ENCODE measurements around the gene CORO2B.

- TF ChIP-seq CTCF (IDR thresholded peaks at IDR 0.05) (no peak), POLR2A (IDR thresholded peaks at IDR 0.05) (no peak)
Measured at GRCh38 chr15:68653801-68654200, 75.0 kb downstream of the CORO2B start.

All from uterus (tissue), 2 donors.